Measurements from ENCODE around the gene CDH5. TPM values are rescaled to one million over a fixed set of nuclear protein-coding genes. Genes with fewer than 3 reads are reported as not detected.

CDH5 gene
- total and polyA plus RNA-seq, 10 donors: 6.7 to 62.7 (median 40.2) TPM

DNA sequence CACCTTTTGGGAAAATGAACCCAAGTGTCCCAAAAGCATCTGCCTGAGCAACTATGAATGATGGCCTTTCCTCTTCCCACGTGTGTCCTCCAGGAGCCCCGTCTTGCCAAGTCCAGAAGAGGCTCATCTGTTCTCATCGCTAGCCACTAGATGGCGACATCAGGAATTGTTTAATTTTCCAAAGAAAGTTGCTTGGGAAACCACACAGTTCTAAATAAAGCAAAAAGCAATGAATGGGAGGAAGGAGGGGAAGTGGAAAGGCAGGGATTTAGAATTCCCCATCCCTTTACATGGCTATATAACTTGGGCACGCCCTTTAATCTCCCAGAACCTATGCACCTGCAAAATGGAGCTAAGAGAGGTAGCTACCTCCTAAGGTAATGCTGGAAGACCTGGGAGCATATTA, 9.0 kb upstream of the CDH5 start:
- Histone ChIP-seq H3K36me3 (no peaks in the 10 kb centered on the region), H3K27me3 (replicated peaks in 1 of 7) (peaks cover 0 to 71% (median 0%) of the 10 kb centered on the region in 7 donors), H3K4me3 (no peak overlapping the region), H3K9me3 (no peaks in the 10 kb centered on the region), H3K4me1 (peaks cover 0 to 45% (median 26%) of the 10 kb centered on the region in 6 donors), H3K27ac (no peak overlapping the region)
- intact Hi-C loops (cut with DNase I; ENCODE audit: low total_unique reads): no loop called here
- no peak for DNase-seq
- TF ChIP-seq, protein P1, sequence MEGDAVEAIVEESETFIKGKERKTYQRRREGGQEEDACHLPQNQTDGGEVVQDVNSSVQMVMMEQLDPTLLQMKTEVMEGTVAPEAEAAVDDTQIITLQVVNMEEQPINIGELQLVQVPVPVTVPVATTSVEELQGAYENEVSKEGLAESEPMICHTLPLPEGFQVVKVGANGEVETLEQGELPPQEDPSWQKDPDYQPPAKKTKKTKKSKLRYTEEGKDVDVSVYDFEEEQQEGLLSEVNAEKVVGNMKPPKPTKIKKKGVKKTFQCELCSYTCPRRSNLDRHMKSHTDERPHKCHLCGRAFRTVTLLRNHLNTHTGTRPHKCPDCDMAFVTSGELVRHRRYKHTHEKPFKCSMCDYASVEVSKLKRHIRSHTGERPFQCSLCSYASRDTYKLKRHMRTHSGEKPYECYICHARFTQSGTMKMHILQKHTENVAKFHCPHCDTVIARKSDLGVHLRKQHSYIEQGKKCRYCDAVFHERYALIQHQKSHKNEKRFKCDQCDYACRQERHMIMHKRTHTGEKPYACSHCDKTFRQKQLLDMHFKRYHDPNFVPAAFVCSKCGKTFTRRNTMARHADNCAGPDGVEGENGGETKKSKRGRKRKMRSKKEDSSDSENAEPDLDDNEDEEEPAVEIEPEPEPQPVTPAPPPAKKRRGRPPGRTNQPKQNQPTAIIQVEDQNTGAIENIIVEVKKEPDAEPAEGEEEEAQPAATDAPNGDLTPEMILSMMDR (IDR thresholded peaks at IDR 0.05 in 8 of 11, conservative IDR thresholded peaks at IDR 0.05 in 3 of 11): peak in 9 of 11 experiments; percentile 61 to 82 (median 71)
- no peak for TF ChIP-seq POLR2A (IDR thresholded peaks at IDR 0.05)
- 2 to 7% (median 4%) methylated on average over 5 of the region's 5 CpGs for WGBS, 5 donors

GRCh38 chr16:66358231-66358630, 8.3 kb upstream of the CDH5 start:
- Histone ChIP-seq H3K9me3 (no peaks in the 10 kb centered on the region), H3K4me3 (no peak overlapping the region), H3K27ac (no peak overlapping the region), H3K36me3 (no peaks in the 10 kb centered on the region), H3K4me1 (peaks cover 0 to 45% (median 27%) of the 10 kb centered on the region in 6 donors), H3K27me3 (replicated peaks in 1 of 7) (peaks cover 0 to 71% (median 0%) of the 10 kb centered on the region in 7 donors)
- intact Hi-C loops (cut with DNase I; ENCODE audit: low total_unique reads): no loop called here
- TF ChIP-seq, protein P1 (IDR thresholded peaks at IDR 0.05 in 8 of 11, conservative IDR thresholded peaks at IDR 0.05 in 3 of 11): no peak
- TF ChIP-seq POLR2A (IDR thresholded peaks at IDR 0.05) (no peak), POLR2AphosphoS5 (IDR thresholded peaks at IDR 0.05) (no peak)
- 55 to 100% (median 87%) methylated on average over 1 of the region's 1 CpG for WGBS, 5 donors
- peak; percentile 7 for DNase-seq

GRCh38 chr16:66359012-66359411, 7.5 kb upstream of the CDH5 start:
- TF ChIP-seq POLR2A (IDR thresholded peaks at IDR 0.05): no peak
- TF ChIP-seq, protein P1 (IDR thresholded peaks at IDR 0.05 in 8 of 11, conservative IDR thresholded peaks at IDR 0.05 in 3 of 11): no peak
- TF ChIP-seq POLR2AphosphoS5 (IDR thresholded peaks at IDR 0.05): no peak
- Histone ChIP-seq H3K36me3 (no peaks in the 10 kb centered on the region), H3K27ac (peak overlapping the region in 2 of 8 donors; percentile 21 to 47), H3K4me3 (no peak overlapping the region), H3K9me3 (no peaks in the 10 kb centered on the region), H3K4me1 (peaks cover 0 to 53% (median 33%) of the 10 kb centered on the region in 6 donors), H3K27me3 (replicated peaks in 1 of 7) (peaks cover 0 to 72% (median 0%) of the 10 kb centered on the region in 7 donors)
- 83 to 93% (median 86%) methylated on average over 10 of the region's 10 CpGs for WGBS, 5 donors
- peak; percentile 44 for DNase-seq
- intact Hi-C loops (cut with DNase I; ENCODE audit: low total_unique reads): no loop called here

DNA sequence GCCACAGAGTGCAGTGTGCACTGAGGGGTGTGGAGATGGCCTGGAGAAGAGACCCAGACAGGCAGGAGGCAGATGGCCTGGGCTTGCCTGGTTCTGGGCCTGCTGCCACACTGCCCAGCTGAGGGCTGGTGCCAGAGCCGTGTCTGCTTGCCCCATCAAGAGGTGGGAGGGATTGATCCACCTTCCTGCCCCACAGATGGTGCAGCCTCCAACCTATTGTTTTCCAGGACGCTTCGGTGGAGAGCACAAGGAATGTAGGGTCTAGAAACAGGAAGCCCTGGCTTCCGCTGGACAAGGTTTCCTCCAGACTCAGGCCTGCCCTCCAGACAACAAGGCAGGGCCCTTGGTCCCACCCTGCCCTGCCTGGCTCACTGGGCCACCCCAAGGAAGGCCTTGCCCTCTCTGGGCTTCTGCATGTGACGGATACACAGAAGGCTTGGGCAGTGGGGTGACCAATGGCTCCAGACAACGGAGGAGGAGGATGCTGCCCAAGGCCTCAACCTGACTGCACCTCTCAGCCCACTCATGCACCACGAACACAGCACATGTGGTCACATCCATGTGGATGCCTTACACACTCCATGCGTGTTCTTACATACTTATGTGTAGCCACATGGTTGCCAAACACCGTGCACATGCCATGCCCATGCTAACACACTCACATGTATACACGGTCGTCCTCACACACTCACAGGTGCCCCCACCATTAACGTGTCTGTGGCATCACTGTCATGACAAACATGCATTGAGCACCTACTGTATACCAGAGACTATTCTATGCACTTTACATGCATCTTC, 6.5 kb upstream of the CDH5 start:
- H3K9me3 ChIP-seq: no peaks in the 10 kb centered on the region
- intact Hi-C loops (cut with DNase I; ENCODE audit: low total_unique reads): no loop called here
- 44 to 61% (median 54%) methylated on average over 11 to 12 of the region's 12 CpGs for WGBS, 5 donors
- H3K36me3 ChIP-seq: no peaks in the 10 kb centered on the region
- H3K27me3 ChIP-seq (replicated peaks in 1 of 7): peaks cover 0 to 73% (median 0%) of the 10 kb centered on the region in 7 donors
- H3K4me1 ChIP-seq: peaks cover 4 to 62% (median 38%) of the 10 kb centered on the region in 6 donors
- peak overlapping the region in 6 of 8 donors; percentile 2 to 69 (median 45) for H3K27ac ChIP-seq
- no peak for DNase-seq
- H3K4me3 ChIP-seq: no peak overlapping the region
- peak; percentile 61 to 79 (median 66) for TF ChIP-seq POLR2AphosphoS5 (IDR thresholded peaks at IDR 0.05)
- TF ChIP-seq, protein P1 (IDR thresholded peaks at IDR 0.05 in 8 of 11, conservative IDR thresholded peaks at IDR 0.05 in 3 of 11): no peak
- TF ChIP-seq POLR2A (IDR thresholded peaks at IDR 0.05): no peak
